Measurements from ENCODE around the gene OR13A1.
"Not testable (repeated sequence)": the region's sequence is repeated elsewhere in the genome, so short reads cannot be mapped to it uniquely, and the experiment has no call there.

Gene OR13A1, protein sequence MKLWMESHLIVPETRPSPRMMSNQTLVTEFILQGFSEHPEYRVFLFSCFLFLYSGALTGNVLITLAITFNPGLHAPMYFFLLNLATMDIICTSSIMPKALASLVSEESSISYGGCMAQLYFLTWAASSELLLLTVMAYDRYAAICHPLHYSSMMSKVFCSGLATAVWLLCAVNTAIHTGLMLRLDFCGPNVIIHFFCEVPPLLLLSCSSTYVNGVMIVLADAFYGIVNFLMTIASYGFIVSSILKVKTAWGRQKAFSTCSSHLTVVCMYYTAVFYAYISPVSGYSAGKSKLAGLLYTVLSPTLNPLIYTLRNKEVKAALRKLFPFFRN

DNA sequence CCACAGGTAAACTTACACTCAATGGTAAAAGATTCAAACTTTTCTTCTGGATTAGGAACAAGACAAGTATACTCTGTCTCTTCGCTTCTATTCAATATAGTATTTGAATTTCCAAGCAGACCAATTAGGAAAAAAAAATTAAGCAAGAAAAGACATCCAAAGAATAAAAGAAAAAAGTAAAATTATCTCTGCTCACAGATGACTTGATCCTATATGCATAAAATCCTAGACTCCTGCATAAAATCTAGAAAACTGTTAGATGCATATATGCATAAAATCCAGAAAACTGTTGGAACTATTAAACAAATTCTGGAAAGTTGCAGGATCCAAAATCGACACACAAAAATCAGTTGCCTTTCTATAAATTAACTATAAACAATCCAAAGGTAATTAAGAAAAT lies at the start of gene OR13A1:
OR13A1 (minus strand) TSS at position 101 of the 400 bp plus-strand sequence. CDS start 11,186 bp downstream, outside the sequence.
- DNase-seq (ENCODE audit: low read depth in 2 of 2) = no peak

DNA sequence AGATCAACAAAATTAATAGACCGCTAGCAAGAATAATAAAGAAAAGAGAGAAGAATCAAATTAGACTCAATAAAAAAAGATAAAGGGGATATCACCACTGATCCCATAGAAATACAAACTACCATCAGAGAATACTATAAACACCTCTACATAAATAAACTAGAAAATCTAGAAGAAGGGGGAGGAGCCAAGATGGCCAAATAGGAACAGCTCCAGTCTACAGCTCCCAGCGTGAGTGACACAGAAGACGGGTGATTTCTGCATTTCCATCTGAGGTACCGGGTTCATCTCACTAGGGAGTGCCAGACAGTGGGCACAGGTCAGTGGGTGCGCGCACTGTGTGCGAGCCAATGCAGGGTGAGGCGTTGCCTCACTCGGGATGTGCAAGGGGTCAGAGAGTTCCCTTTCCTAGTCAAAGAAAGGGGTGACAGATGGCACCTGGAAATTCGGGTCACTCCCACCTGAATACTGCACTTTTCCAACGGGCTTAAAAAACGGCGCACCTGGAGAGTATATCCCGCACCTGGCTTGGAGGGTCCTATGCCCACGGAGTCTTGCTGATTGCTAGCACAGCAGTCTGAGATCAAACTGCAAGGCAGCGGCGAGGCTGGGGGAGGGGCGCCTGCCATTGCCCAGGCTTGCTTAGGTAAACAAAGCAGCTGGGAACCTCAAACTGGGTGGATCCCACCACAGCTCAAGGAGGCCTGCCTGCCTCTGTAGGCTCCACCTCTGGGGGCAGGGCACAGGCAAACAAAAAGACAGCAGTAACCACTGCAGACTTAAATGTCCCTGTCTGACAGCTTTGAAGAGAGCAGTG lies 46.8 kb upstream of the OR13A1 start:
- DNase-seq (ENCODE audit: low read depth in 2 of 2) = not testable (repeated sequence)

- not testable (repeated sequence) for DNase-seq (ENCODE audit: low read depth in 2 of 2)
Measured at GRCh38 chr10:45358961-45359360, 43.6 kb upstream of the OR13A1 start.

GRCh38 chr10:45355494-45355893 lies 40.1 kb upstream of the OR13A1 start:
- DNase-seq (ENCODE audit: low read depth in 2 of 2) = no peak

- no peak for DNase-seq (ENCODE audit: low read depth in 2 of 2)
Measured at GRCh38 chr10:45354261-45354660, 38.9 kb upstream of the OR13A1 start.

DNA sequence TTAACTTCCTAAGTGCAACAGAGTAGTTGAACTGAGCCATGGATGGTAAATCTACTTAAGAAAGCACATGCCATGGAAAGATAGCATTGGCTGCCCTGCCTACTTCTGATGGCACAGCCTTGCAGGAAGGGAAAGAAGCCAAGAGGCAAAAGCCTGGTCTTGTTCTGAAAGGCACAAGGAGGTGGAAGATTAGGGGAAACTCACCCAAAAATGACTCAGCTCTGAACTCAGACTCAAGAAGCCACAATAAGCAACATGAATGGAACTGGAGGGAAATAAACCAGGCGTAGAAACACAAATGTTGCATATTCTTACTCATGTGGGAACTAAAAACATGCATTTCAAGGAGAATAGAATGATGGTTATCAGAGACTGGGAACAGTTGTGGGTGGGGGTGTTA lies 37.8 kb upstream of the OR13A1 start:
- no peak for DNase-seq (ENCODE audit: low read depth in 2 of 2)

GRCh38 chr10:45348196-45348765 lies 32.9 kb upstream of the OR13A1 start:
- DNase-seq (ENCODE audit: low read depth in 2 of 2) = not testable (repeated sequence)

DNA sequence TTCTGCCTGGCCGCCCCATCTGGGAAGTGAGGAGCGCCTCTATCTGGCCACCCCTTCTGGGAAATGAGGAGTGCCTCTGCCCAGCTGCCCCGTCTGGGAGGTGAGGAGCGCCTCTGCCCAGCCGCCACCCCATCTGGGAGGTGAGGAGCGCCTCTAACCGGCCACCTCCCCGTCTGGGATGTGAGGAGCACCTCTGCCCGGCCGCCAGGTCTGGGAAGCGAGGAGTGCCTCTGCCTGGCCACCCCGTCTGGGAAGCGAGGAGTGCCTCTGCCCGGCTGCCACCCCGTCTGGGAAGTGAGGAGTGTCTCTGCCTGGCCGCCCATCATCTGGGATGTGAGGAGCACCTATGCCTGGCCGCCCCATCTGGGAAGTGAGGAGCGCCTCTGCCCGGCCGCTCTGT lies 32.1 kb upstream of the OR13A1 start:
- not testable (repeated sequence) for DNase-seq (ENCODE audit: low read depth in 2 of 2)

DNA sequence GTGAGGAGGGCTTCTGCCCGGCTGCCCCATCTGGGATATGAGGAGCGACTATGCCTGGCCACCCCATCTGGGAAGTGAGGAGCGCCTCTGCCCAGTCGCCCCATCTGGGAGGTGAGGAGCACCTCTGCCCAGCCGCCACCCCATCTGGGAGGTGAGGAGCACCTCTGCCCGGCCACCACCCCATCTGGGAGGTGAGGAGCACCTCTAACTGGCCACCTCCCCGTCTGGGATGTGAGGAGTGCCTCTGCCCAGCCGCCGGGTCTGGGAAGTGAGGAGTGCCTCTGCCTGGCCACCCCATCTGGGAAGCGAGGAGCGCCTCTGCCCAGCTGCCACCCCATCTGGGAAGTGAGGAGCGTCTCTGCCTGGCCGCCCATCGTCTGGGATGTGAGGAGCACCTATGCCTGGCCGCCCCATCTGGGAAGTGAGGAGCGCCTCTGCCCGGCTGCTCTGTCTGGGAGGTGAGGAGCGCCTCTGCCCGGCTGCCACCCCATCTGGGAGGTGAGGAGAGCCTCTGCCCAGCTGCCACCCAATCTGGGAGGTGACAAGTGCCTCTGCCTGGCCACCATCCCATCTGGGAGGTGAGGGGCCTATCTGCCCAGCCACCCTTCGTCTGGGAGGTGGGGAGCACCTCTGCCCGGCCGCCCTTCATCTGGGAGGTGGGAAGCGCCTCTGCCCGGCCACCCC lies 31.4 kb upstream of the OR13A1 start:
- DNase-seq (ENCODE audit: low read depth in 2 of 2) = not testable (repeated sequence)

DNA sequence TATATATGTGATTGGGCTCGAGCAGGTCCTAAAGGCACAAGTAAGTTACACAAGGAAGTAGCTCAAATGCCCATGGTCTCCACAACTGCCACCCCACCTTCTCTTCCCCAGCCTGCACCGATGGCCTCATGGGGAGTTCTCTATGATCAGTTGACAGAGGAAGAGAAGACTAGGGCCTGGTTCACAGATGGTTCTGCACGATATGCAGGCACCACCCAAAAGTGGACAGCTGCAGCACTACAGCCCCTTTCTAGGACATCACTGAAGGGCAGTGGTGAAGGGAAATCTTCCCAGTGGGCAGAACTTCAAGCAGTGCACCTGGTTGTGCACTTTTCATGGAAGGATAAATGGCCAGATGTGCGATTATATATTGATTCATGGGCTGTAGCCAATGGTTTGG lies 25.0 kb upstream of the OR13A1 start:
- DNase-seq (ENCODE audit: low read depth in 2 of 2) = not testable (repeated sequence)

DNA sequence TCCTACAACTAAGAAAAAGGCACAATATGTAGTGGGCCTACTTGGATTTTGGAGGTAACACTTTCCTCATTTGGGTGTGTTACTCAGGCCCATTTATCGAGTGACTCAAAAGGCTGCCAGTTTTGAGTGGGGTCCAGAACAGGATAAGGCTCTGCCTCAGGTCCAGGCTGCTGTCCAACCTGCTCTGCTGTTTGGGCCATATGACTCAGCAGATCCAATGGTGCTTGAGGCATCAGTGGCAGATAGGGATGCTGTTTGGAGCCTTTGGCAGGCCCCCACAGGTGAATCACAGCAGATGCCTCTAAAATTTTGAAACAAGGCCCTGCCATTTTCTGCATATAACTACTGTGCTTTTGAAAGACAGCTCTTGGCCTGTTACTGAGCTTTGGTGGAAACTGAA lies 24.5 kb upstream of the OR13A1 start:
- DNase-seq (ENCODE audit: low read depth in 2 of 2) = no peak

- not testable (repeated sequence) for DNase-seq (ENCODE audit: low read depth in 2 of 2)
Measured at GRCh38 chr10:45331824-45332223, 16.4 kb upstream of the OR13A1 start.

DNA sequence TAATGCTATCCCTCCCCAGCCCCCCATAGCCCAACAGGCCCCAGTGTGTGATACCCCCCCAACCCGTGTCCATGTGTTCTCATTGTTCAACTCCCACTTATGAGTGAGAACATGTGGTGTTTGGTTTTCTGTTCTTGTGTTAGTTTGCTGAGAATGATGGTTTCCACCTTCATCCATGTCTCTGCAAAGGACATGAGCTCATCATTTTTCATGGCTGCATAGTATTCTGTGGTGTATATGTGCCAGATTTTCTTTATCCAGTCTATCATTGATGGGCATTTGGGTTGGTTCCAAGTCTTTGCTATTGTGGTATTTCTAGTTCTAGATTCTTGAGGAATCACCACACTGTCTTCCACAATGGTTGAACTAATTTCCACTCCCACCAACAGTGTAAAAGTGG lies 11.5 kb upstream of the OR13A1 start:
- not testable (repeated sequence) for DNase-seq (ENCODE audit: low read depth in 2 of 2)

- DNase-seq (ENCODE audit: low read depth in 2 of 2) = no peak
Measured at GRCh38 chr10:45325116-45325515, 9.7 kb upstream of the OR13A1 start.

DNA sequence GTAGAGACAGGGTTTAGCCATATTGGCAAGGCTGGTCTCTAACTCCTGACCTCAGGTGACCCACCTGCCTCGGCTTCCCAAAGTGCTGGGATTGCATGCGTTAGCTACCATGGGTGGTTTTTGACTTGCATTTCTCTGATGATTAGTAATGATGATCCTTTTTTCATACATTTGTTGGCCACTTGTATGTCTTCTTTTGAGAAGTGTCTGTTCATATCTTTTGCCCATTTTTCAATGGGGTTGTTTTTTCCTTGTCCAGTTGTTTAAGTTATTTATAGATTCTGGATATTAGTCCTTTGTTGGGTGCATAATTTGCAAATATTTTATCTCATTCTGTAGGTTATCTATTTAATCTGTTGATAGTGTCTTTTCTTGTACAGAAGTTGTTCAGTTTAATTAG lies 4.3 kb upstream of the OR13A1 start:
- no peak for DNase-seq (ENCODE audit: low read depth in 2 of 2)

DNA sequence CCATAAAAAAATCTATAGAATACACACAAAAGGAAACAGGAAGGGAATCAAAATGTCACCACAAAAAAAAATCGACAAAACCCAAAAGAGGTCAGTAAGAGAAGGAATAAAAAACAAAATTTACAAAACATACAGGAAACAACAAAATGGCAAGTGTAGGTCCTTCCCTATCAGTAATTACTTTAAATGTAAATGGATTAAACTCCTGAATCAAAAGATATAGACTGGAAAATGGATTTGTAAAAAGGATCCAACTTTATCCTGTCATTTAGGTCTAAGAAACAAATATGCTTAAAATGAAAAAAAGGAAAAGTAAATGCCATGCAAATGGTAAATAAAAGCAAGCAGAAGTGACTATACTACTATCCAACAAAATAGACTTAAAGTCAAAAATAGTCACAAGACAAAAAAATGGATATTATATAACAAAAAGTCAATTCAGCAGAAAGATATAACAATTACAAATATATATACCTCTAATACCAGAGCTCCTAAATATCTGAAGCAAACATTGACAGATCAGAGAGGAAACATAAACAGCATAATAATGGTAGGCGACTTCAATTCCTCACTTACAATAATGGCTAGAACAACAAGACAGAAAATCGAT lies 2.0 kb downstream of the OR13A1 start:
- no peak for DNase-seq (ENCODE audit: low read depth in 2 of 2)

DNA sequence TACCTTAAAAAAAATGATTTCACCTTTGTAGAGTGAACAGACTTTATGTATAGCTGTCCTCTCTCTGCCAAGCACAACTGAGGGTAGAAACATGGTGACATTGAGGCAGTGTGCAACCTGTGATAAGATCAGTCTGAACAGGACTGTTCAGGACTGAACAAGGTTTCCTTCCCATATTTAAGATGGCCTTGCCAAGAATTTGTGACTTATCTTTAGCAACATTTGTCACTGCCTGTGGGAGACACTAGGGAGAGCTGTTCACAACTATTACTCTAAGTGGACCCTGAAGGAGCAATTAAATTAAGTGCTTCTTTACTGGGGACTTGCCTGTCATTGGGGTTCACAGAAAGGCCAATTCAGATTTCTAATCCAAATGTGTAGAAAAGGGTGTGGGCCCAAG lies 6.7 kb downstream of the OR13A1 start:
- no peak for DNase-seq (ENCODE audit: low read depth in 2 of 2)

DNA sequence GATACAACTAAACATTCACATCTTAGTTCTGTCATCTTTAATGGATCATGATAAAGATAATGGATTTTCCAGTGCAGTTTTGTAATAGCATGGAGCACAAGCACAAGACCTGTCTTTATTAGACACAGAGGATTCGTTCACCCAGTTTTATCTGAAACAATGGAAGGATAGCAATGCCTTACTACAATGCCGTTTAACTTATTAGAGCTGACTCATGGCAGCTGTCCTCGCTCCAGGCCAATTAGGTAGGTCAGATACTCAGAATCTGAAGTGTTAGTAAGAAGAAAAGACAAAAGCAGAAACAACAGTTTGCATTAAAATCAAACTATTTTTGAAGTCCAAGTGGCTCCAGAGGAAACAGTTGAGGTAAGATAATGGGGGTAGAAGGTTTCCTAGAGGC lies 12.8 kb downstream of the OR13A1 start:
- DNase-seq (ENCODE audit: low read depth in 2 of 2) = no peak

- not testable (repeated sequence) for DNase-seq (ENCODE audit: low read depth in 2 of 2)
Measured at GRCh38 chr10:45298341-45298955, 17.0 kb downstream of the OR13A1 start.

GRCh38 chr10:45294681-45295080 lies 20.7 kb downstream of the OR13A1 start:
- DNase-seq (ENCODE audit: low read depth in 2 of 2) = no peak

DNA sequence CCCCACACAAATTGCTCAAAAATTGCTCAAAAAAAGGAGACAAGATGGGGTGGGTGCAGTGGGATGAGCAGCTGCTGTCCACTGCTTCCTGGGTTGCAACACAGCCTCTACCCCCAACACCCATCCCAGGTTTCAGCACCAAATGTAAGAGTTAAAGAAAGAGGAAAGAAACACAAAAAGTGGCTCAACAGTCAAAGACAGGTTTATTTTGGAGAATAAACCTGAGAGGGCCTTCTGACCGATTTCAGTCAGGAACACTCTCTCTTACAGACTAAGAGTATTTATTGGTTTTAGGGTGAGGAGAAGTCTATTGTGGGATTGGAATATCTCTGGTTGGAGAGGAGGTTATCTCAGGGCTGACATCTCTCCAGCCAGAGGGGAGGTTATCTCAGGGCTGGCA lies 28.4 kb downstream of the OR13A1 start:
- no peak for DNase-seq (ENCODE audit: low read depth in 2 of 2)

All from stimulated activated CD8-positive, alpha-beta memory T cell treated with anti-CD3 and anti-CD28 coated beads, Interleukin-15, amount 100 ng/mL, for 4 hours (primary cell).